Muscle of leg (tissue), 11 donors: Measurements from ENCODE around the gene ANO6. TPM values are rescaled to one million over a fixed set of nuclear protein-coding genes. Genes with fewer than 3 reads are reported as not detected.

ENCODE experiments used
- DNase-seq: peaks from one replicate; pipeline ENCODE4 v3.0.0; 2013
- H3K27ac ChIP-seq: one replicate; pipeline ENCODE4 v1.5.1; 2013; ENCODE audit warnings: mild to moderate bottlenecking, low read length, control low read depth
- H3K27me3 ChIP-seq: one replicate; pipeline ENCODE4 v1.6.1; 2013; ENCODE audit warnings: low read length; ENCODE audit not compliant: control insufficient read depth, insufficient read depth
- H3K36me3 ChIP-seq: one replicate; pipeline ENCODE4 v1.6.1; 2013; ENCODE audit warnings: low read length; ENCODE audit not compliant: control insufficient read depth, insufficient read depth
- H3K4me1 ChIP-seq: one replicate; pipeline ENCODE4 v1.6.1; 2013; ENCODE audit warnings: low read length; ENCODE audit not compliant: control insufficient read depth, insufficient read depth
- H3K4me3 ChIP-seq: one replicate; pipeline ENCODE4 v1.5.1; 2013; ENCODE audit warnings: low read length, control low read depth
- H3K9me3 ChIP-seq: replicated peaks from 2 replicates; pipeline ENCODE4 v1.6.1; 2013; ENCODE audit warnings: low read depth, low read length; ENCODE audit not compliant: control insufficient read depth
- WGBS: methylation state at CpG from one replicate; pipeline ENCODE4 v1.1.5; 2013; ENCODE audit warnings: missing lambda C conversion rate; ENCODE audit not compliant: insufficient coverage; 5-methylcytosine and 5-hydroxymethylcytosine counted together
- polyA plus RNA-seq, 8 donors: library from polyadenylated mRNA; unstranded; fragments of 120-200 nt; gene quantifications; one replicate each; pipeline versions ENCODE4 v1.2.1 to v1.2.3, GENCODE V29; 2013; ENCODE audit warnings: inconsistent platforms in 1 of 8, low replicate concordance in 1 of 8; ENCODE audit not compliant: insufficient read length in 8 of 8, insufficient read depth in 1 of 8
- total RNA-seq: library from RNA; stranded (reverse); fragments of 120-200 nt; gene quantifications from one replicate; pipeline ENCODE4 v1.2.4, GENCODE V29; 2013

The ANO6 gene
- total and polyA plus RNA-seq, 9 donors, result 38.7 to 61.7 (median 56.7) TPM

- 75% methylated on average over 5 of the region's 9 CpGs for WGBS
- H3K4me1 ChIP-seq, result no peaks in the 10 kb centered on the region
- no peaks in the 10 kb centered on the region for H3K36me3 ChIP-seq
- no peaks in the 10 kb centered on the region for H3K27me3 ChIP-seq
- DNase-seq, result no peak
- no peaks in the 10 kb centered on the region for H3K9me3 ChIP-seq
- H3K27ac ChIP-seq, result no peak overlapping the region
- no peak overlapping the region for H3K4me3 ChIP-seq
Measured at GRCh38 chr12:45208604-45209487, 7.0 kb upstream of the ANO6 start.

- Histone ChIP-seq H3K9me3 (no peaks in the 10 kb centered on the region), H3K27ac (no peak overlapping the region), H3K36me3 (no peaks in the 10 kb centered on the region), H3K27me3 (no peaks in the 10 kb centered on the region), H3K4me3 (no peak overlapping the region), H3K4me1 (no peaks in the 10 kb centered on the region)
- WGBS, result no CpG with 5 or more reads among the region's 2 CpGs
- no peak for DNase-seq
Measured at GRCh38 chr12:45209784-45210183, 6.1 kb upstream of the ANO6 start.

- DNase-seq, result no peak
- Histone ChIP-seq H3K4me3 (no peak overlapping the region), H3K4me1 (no peaks in the 10 kb centered on the region), H3K9me3 (no peaks in the 10 kb centered on the region), H3K27me3 (no peaks in the 10 kb centered on the region), H3K27ac (no peak overlapping the region), H3K36me3 (no peaks in the 10 kb centered on the region)
- no CpG with 5 or more reads among the region's 1 CpG for WGBS
Measured at GRCh38 chr12:45212064-45212463, 3.8 kb upstream of the ANO6 start.

- DNase-seq, result no peak
- no CpG with 5 or more reads among the region's 1 CpG for WGBS
Measured at GRCh38 chr12:45213107-45213506, 2.8 kb upstream of the ANO6 start.

GRCh38 chr12:45214071-45214470, 1.8 kb upstream of the ANO6 start:
- H3K4me1 ChIP-seq, result peaks cover 6% of the 10 kb centered on the region
- no peak overlapping the region for H3K27ac ChIP-seq
- no peaks in the 10 kb centered on the region for H3K27me3 ChIP-seq
- H3K9me3 ChIP-seq, result no peaks in the 10 kb centered on the region
- no peak overlapping the region for H3K4me3 ChIP-seq
- H3K36me3 ChIP-seq, result no peaks in the 10 kb centered on the region
- no peak for DNase-seq

More at GRCh38 chr12:45213107-45213506, 2.8 kb upstream of the ANO6 start:
- H3K36me3 ChIP-seq, result no peaks in the 10 kb centered on the region
- no peaks in the 10 kb centered on the region for H3K27me3 ChIP-seq
- H3K9me3 ChIP-seq, result no peaks in the 10 kb centered on the region
- no peak overlapping the region for H3K4me3 ChIP-seq
- H3K4me1 ChIP-seq, result peaks cover 1% of the 10 kb centered on the region
- H3K27ac ChIP-seq, result no peak overlapping the region

- H3K36me3 ChIP-seq, result no peaks in the 10 kb centered on the region
- H3K27ac ChIP-seq, result peak overlapping the region; percentile 99
- H3K27me3 ChIP-seq, result no peaks in the 10 kb centered on the region
- peak overlapping the region; percentile 92 for H3K4me3 ChIP-seq
- WGBS, result 23% methylated on average over 4 of the region's 11 CpGs
- H3K9me3 ChIP-seq, result no peaks in the 10 kb centered on the region
- DNase-seq, result peak; percentile 80
- peaks cover 9% of the 10 kb centered on the region for H3K4me1 ChIP-seq
Measured at GRCh38 chr12:45214749-45215418, 1.0 kb upstream of the ANO6 start.

- Histone ChIP-seq H3K4me1 (peaks cover 9% of the 10 kb centered on the region), H3K27me3 (no peaks in the 10 kb centered on the region), H3K4me3 (peak overlapping the region; percentile 92), H3K36me3 (no peaks in the 10 kb centered on the region), H3K9me3 (no peaks in the 10 kb centered on the region), H3K27ac (peak overlapping the region; percentile 99)
- under 1% methylated on average over 70 of the region's 70 CpGs for WGBS
- peak; percentile 76 for DNase-seq
Measured at GRCh38 chr12:45216230-45216982, 511 bp downstream of the ANO6 start.

GRCh38 chr12:45216983-45217485, 1.1 kb downstream of the ANO6 start:
- Histone ChIP-seq H3K9me3 (no peaks in the 10 kb centered on the region), H3K4me1 (peaks cover 9% of the 10 kb centered on the region), H3K4me3 (peak overlapping the region; percentile 92), H3K27ac (peak overlapping the region; percentile 99), H3K36me3 (no peaks in the 10 kb centered on the region), H3K27me3 (no peaks in the 10 kb centered on the region)
- DNase-seq, result peak; percentile 30
- 0% methylated on average over 4 of the region's 9 CpGs for WGBS

GRCh38 chr12:45217846-45218245, 2.0 kb downstream of the ANO6 start:
- no CpG with 5 or more reads among the region's 2 CpGs for WGBS
- DNase-seq, result peak; percentile 25
- Histone ChIP-seq H3K27me3 (no peaks in the 10 kb centered on the region), H3K4me1 (peaks cover 9% of the 10 kb centered on the region), H3K4me3 (peak overlapping the region; percentile 92), H3K27ac (peak overlapping the region; percentile 99), H3K9me3 (no peaks in the 10 kb centered on the region), H3K36me3 (peaks cover 1% of the 10 kb centered on the region)

- peaks cover 3% of the 10 kb centered on the region for H3K36me3 ChIP-seq
- H3K27ac ChIP-seq, result no peak overlapping the region
- no peak overlapping the region for H3K4me3 ChIP-seq
- no peaks in the 10 kb centered on the region for H3K27me3 ChIP-seq
- WGBS, result 71% methylated on average over 1 of the region's 2 CpGs
- peaks cover 9% of the 10 kb centered on the region for H3K4me1 ChIP-seq
- DNase-seq, result no peak
- no peaks in the 10 kb centered on the region for H3K9me3 ChIP-seq
Measured at GRCh38 chr12:45219621-45220020, 3.7 kb downstream of the ANO6 start.
